GM18507 (cell line): ENCODE data around the gene GRK4.
"Not testable (repeated sequence)": the region's sequence is repeated elsewhere in the genome, so short reads cannot be mapped to it uniquely, and the experiment has no call there.

Experiments
- DNase-seq: peaks from one replicate; pipeline ENCODE4 v3.0.0; 2011; ENCODE audit warnings: low read depth; ENCODE audit not compliant: insufficient read length; ENCODE audit errors: extremely low spot score
- FAIRE-seq: peaks from 2 replicates; lab custom pipeline; 2011; peaks lifted over from hg19 to GRCh38; lab: Jason Lieb, UNC

GRK4 gene

DNA sequence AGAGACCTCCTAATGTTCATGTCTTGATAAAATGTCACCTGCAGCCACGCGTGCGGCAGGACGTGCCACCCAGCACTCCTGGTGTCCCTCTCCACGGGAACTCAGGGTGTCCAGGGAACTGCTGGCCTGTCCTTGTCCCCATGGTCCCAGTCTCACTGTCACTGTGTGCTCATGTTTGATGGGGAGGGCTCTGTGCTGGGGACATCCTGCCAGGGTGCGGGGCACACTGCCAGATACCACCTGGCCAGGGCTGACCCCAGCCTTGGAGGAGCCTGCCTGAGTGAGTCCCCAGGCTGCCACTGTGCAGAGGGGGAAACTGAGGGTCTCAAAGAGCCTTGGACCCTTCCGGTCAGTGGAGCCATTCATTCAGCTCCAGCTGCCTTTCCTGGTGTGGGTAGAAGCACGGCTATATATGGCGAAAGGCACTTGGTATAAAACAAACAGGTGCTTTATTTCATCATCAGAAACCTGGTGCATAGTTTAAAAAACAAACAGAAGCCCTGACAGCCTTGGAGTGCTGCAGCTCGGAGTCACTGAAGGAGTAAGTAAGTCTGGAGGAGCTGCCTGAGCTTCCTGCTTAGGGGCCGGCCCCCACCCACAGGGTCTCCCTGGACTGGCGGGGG, 33.1 kb upstream of the GRK4 start:
- DNase-seq = no peak
- no peak for FAIRE-seq

DNA sequence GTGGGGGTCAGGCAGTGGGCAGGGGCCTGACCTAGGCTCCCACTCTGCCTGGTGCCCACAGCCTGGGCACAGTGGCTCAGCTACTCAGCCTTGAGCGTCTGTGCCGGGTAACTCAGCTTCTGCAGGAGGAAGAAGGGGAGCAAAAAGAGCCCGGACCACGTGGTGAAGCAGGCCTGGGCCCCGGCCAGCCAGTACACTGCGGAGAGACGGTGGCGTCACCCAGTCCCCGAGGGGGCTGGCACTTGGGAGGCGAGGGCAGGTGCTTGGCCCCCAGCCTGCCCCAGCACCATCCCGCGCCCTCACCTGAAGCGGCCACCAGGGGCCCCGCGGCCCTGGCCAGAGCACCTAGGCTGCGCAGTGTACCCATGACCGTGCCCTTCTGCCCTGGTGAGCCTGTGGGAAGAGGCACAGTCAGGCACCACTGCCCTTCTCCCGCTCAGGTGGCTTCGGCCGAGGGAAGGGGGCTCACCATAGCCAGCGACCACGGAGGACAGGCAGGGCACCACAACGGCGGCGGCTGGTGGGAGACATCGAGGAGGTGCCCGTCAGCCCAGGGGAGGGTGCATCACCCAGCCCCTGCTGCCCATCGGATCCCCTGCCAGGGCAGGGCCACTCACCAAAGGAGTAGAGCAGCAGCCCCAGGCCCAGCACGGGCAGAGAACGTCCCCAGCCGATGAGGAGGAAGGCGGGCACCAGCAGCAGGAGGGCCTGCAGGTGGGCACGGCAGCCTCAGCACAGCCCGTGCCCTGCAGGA, 32.4 kb upstream of the GRK4 start:
- no peak for FAIRE-seq
- no peak for DNase-seq

DNA sequence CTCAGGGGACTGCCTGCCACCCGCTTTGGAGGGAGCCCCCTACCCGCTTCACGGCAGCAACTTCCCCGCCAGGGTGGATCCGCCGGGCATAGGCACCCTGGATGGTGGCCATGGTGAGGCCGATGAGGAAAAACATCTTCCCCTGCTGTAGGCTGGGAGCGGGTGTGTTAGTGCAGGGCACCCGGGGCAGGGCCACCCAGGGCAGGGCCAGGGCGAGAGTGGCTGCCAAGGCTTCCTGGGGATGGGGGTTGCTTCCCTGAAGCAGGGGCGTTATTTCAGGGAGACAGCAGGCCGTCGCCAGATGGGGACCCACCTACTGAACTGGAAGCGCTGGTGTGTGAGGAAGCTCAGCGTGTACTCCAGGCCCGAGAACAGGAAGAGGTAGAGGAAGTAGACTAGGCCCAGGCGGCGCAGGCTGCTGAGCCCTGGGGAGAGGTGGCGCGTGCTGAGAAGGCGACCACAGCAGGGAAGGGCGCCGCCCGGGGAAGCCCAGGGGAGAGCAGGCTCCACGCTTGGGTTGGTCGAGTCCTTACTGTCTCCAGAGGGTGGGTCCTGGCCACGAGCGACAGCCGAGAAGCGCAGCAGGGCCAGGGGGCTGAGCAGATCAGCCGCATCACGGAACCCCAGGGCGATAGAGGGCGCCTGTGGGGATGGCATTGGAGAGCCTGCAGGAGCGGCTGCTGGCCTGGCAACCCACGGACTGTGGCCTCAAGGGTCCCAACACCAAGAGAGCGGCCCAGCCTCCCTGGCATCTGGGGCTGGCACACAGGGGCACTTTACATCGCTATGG, 31.7 kb upstream of the GRK4 start:
- peak; percentile 94 for FAIRE-seq

DNA sequence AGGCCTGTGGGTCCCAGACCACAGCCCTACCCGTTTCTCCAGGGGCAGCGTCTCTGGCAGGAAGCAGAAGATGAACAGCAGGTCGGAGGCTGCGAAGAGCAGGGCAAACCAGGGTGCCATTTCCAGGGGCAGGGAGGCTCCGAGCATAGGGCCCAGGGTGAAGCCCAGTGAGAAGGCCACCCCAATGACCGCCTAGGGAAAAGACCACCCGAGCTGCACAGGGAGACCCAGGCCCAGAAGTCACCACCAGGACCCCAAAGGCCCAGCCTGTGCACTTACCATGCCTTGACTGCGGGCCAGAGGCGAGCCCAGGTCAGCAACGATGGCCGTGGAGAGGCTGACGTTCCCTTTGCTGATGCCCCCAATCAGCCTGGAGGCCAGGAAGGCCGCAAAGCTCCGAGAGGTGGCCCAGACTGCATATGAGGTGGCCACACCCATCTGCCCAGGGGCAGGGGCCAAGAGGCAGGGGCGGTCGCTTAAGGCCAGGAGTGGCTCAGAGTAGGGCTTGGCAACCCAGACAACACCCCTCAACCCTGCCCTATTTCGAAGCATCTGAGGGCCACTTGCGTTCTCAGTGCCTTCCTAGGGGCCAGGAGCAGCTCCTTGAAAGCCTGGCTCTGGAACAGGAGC, 30.9 kb upstream of the GRK4 start:
- FAIRE-seq = no peak
- DNase-seq = no peak

More for the DNA sequence above, 31.7 kb upstream of the GRK4 start:
- DNase-seq = no peak

DNA sequence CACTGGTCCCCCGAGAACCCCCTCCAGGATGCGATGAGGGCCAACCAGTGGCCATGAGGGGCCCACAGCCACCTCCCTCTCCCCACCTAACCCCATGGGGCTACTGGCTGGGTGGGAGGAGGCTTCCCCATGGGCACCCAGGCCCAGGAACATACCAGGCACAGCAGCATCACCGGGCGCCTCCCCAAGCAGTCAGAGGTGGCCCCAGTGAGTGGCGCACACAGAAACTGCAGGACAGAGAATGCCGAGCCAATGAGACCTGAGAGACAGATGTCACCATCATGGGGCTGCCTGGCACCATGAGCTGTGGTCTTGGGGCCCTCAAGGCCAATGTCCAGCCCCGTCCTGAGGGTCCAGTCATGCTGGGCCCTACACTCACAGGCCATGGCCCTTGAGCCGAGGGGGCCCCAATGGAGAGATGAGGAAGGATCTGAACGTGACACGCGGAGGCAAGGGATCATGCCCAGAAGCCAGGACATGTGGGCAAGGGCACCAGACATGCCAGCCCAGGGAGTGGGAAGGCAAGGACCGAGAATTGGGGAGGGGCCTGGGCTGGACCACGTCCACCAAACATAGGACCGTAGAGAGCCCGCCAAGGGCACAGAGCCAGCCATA, 30.3 kb upstream of the GRK4 start:
- no peak for DNase-seq
- no peak for FAIRE-seq

DNA sequence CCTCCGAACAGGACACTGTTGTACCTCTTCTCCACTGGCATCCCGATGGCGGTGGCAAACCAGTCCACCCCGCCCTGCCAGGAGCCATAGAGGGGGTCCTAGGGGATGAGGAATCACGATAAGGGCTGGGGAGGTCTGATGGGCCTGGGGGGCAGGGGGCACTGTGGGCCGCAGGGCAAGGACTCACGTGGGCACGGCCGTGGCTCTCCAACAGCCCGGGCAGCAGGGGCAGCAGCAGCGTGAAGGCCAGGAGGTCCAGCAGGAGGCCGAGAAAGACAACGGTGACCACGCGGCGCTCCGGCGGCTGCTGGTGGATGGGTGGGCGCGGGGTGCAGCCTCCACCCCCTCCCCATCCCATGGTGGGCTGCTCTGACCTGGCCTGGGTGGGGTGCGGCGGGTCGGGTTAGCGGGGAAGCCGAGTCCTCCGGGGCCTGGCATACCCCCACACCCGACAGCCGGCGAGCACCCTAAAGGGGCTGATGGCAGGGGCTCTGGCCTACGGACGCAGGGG, 29.8 kb upstream of the GRK4 start:
- FAIRE-seq (no peak), DNase-seq (no peak)

DNA sequence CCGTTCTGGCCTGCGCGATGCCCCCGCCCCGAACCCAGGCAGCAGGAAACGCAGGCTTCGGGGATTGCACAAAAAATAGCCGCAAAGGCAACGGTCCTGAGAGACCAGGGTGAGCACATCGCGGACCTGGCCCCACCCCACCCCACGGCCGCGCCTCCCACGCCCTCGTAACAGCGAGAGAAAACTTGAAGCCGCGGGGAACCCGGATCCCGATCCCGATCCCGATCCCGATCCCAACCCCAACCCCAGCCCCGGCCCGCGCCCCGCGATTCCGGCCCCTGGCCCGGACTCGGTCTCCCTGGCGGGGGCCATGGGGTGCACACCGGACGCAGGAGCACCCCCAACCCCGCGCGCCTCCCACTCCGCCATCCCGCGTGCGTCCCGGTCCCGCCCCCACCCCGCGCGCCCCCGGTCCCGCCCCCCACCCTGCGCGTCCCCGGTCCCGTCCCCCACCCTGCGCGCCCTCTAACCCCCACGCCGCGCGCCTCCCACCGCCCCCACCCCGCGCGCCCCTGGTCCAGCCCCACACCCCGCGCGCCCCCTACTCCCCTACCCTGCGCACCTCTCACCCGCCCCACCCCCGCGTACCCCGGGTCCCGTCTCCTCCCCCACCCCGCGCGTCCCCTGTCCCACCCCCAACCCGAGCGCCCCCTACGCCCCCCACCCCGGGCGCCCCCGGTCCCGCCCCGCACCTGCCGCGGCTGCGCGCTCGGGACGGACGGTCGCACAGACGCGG, 29.1 kb upstream of the GRK4 start:
- no peak for DNase-seq
- FAIRE-seq = no peak

DNA sequence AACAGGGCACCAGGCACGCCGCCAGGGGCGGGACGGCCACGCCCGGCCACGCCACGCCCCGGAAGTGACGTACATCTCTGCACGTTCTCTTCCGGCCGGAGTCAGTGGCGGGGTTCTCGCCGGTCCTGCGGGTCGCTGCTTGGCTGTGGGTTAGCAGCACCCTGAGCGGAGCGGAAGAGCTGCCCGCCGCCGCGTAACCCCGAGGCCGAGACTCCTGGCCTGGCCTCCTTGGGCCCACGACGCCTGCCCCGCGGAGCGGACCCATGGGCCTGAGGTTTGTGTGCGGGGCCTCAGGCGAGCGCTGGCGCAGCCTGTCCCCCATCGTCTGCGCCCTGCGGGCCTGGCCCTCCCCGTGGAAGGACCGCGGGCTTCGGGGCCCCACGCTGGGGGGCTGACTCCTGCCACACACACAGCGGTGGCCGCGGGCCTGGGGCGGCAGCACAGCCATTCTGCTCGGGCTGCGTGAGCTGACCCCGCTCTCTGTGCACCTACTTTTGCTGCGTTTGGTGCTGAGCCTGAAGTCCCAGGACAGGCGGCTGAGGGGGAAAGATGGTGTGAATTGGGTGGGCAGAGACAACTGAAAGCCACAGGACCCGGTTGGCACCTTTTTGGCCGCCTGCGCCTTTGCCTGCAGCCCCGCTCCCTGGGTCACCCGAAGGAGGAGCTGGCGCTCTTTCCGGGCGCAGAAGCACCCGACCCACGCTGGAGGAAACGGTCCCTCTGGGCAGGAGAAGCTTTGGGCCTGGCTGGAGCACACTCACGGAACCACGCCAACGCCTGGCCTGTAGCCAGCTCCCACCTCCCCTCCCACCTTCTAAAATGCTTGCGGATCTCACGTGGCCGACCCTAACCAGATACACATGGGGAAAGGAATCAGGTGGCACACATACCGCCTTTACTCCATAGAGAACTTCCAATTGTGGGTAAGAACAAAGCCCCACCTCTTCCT, 28.3 kb upstream of the GRK4 start:
- FAIRE-seq (peak; percentile 94), DNase-seq (peak; percentile 85)

DNA sequence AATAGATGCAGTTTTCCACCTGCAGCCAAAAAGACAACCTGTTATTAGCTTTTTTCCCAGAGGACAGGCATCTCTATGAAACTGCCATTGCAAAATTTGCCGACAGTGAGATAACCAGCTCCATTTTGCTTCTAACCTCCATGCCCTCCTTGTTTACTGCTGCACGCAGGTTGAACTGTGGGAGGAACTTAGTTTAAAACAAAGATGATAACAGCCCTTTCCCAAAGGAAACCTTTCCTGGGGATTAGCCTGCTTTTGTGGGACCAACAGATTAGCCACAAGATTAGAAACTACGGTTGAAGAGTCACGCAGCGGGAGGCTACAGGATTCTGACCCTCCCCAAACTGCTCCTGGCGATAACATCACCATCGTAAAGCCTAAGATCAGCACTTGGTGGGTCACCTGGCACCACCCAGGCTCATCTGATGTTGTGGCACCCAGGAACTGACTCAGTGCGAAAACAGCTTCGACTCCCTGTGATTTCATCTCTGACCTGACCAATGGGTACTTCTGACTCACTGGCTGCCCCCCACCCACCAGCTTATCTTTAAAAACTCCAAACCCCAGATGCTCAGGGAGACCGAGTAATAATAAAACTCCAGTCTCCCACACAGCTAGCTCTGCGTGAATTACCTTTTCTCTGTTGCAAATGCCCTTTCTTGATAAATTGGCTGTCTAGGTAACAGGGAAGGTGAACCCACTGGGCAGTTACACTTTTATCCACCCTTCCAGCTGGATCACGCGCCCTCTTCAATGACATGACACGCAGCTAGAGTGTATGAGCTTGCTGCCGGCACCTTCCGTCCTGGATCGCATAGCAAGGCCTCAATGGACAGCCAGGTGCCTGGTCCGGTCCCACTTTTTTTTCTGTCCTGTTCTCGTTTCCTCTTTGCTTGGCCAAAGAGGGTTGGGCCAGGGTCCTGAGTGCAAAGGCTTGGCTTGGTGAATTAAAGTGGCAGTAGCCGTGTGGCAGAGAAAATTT, 27.3 kb upstream of the GRK4 start:
- DNase-seq = no peak
- peak; percentile 62 for FAIRE-seq

DNA sequence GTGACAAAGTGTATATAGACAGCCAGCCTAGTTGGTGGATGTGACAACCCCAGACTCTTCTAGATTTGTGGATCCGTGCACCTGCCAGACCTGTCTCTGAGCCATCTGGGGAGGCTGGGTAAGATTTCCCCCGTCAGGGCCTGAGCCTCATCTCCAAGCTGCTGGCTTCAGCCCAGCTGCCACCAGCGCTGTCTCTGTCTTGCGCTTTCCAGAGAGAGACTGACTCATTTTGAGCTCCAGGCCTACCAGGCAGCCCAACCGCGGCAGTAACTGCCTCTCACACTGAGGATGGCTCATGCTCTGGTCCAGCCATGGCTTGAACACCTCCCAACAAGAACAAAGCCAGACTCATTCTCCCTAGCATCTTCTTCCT, 26.6 kb upstream of the GRK4 start:
- DNase-seq = no peak
- peak; percentile 88 for FAIRE-seq

DNA sequence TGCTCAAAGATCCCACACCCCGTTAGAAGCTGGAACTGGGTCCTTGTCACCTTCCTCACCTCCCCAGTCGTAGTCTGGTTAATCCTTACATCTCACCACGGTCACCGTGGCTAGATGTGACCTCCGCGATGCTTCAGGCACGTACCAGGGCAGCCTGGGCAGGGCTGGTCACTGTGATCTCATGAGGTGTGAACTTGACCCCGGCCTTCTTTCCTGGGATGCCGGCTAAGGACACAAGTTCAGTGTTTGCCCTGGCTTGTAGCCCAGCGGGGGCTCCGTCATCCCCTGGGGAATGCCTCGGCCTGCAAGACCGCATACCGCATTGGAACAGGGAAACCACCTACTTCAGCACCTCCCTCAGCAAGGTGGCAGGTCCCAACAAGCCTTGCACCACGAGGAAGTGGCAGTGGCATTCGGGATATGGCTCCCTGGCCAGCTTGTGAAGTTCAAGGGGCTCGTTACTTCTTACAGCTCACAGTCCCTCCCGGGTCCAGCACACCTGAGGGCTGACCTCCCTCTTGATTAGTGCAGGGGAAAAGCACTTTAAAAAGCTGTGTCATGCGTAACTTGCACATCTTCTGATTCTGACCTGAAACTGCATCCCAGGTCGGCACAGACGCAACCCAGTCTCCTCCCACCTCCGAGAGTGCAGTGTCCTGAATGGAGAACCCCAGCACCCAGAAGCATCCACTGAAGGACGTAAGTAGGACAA, 26.1 kb upstream of the GRK4 start:
- DNase-seq (no peak), FAIRE-seq (no peak)

DNA sequence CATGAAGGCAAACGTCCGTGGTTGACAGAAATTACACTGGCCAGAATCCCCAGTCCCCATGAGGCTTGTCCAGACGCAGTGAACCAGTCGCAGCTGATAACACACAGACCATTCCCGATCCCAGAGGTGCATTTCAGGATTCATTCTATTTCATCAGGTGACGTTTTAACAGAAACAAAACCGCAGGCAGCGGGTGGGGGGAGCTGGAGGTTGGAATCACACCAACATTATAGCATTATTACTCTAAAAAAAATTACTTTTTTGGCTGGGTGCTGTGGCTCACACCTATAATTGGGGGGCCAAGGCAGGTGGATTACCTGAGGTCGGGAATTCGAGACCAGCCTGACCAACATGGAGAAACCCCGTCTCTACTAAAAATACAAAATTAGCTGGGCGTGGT, 25.4 kb upstream of the GRK4 start:
- no peak for DNase-seq
- FAIRE-seq = peak; percentile 24

DNA sequence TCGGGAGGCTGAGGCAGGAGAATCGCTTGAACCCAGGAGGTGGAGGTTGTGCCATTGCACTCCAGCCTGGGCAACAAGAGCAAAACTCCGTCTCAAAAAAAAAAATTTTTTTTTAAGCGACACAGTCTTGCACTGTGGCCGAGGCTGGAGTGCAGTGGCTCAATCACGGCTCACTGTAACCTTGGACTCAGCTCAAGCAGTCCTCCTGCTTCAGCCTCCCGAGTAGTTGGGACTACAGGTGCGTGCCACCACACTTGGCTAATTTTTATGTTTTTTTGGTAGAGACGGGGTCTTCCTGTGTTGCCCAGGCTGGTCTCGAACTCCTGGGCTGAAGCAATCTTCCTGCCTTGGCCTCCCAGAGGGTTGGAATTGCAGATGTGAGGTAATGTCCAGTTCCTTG, 25.0 kb upstream of the GRK4 start:
- FAIRE-seq, DNase-seq: not testable (repeated sequence)

DNA sequence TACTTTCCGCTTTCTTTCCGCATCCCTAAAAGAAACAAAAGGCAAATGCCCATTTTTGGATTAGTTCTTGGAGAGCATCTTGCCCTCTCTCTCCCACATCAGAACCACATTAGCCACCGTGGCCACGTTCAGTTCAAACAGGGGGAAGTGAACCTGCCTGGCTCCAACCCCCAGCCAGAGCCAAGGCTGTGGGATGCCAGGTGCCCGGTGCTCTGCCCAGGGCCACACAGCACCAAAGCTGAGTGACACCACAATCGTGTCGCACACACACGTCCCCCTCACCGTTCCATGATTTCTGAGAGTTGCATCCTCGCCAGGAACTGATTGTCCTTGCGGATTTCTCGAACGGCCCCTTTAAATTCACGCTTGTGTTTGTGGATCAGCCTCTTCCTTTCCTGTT, 24.5 kb upstream of the GRK4 start:
- no peak for FAIRE-seq

DNA sequence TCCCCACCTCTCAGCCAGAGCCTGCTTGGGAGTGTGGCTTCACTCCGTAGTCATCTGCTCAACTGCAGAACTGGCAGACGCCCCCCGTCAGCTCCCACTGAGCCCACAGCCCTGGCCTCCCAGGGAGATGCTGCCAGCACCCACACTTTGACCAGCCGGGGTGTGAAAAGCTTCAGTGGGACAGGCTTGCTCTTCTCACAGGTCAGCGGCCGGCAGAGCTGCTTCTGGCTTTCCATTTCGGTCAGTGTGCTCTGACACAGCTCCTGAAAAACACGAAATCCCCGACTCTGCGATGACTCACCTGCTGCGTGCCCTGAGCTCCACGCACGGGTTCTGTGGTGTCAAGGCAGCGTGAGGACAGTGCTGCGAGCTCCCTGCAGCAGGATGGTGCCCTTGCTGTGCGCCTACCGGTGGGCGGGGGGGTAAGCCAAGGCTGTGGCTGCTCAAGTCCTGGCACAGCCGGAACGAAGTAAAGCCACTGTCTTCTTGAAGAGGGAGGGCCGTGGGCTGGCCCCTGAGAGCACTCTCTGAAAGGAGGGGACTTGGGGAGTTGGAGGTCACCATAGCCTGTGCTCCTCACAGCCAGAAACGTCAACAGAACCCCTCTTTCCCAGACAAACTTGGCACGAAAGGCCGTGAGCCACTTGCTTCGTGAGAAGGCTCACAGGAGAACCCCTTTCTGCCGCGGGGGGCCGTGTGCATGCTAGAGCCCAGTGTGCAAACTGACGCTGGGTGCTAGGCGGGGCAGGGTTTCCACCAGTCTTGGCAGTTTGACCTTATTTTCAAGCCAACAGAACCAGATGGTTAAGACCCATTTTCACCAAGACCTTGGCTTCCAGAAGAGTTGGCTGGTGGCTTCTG, 23.8 kb upstream of the GRK4 start:
- no peak for DNase-seq
- FAIRE-seq = no peak

More for the DNA sequence above, 24.5 kb upstream of the GRK4 start:
- no peak for DNase-seq
